ENCODE measurements around the gene ACAD8. TPM values are rescaled to one million over a fixed set of nuclear protein-coding genes. Genes with fewer than 3 reads are reported as not detected.
A peak's percentile ranks its signal among the peaks of the same experiment; 100 is the strongest.

Gene ACAD8
- total RNA-seq, 1 donor from 2014 or later, result 33.5 TPM

DNA sequence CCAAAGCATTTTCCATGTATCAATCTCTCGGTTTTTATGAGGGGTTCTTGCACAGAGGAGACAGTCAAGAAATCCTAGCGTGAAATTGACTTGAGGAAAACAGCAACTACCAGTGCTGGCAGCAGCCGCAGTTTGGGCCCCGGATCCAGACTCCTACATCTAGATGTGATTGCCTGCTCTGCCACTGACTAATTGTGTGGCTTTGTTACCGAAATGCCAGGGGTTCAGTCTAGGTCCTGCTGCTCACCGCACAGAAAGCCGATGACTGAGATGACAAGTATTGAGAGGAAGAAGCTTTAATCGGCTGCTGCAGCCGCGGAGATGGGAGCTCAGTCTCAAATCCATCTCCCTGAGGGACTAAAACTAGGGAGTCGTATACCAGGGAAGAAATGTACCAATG is 14.6 kb downstream of the ACAD8 start:
- TF ChIP-seq, protein P1, sequence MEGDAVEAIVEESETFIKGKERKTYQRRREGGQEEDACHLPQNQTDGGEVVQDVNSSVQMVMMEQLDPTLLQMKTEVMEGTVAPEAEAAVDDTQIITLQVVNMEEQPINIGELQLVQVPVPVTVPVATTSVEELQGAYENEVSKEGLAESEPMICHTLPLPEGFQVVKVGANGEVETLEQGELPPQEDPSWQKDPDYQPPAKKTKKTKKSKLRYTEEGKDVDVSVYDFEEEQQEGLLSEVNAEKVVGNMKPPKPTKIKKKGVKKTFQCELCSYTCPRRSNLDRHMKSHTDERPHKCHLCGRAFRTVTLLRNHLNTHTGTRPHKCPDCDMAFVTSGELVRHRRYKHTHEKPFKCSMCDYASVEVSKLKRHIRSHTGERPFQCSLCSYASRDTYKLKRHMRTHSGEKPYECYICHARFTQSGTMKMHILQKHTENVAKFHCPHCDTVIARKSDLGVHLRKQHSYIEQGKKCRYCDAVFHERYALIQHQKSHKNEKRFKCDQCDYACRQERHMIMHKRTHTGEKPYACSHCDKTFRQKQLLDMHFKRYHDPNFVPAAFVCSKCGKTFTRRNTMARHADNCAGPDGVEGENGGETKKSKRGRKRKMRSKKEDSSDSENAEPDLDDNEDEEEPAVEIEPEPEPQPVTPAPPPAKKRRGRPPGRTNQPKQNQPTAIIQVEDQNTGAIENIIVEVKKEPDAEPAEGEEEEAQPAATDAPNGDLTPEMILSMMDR (IDR thresholded peaks at IDR 0.05; ENCODE audit: unreplicated experiment), result no peak
- Mint-ChIP-seq H3K36me3 (ENCODE audit: low read depth, unreplicated experiment) (no peaks in the 10 kb centered on the region), H3K4me3 (ENCODE audit: unreplicated experiment) (no peak overlapping the region), H3K9me3 (ENCODE audit: unreplicated experiment) (no peaks in the 10 kb centered on the region), H3K27ac (ENCODE audit: unreplicated experiment) (no peak overlapping the region), H3K4me1 (ENCODE audit: unreplicated experiment) (peaks cover 22% of the 10 kb centered on the region), H3K27me3 (ENCODE audit: unreplicated experiment) (peaks cover 3% of the 10 kb centered on the region)
- DNase-seq (ENCODE audit: low spot score), result no peak

DNA sequence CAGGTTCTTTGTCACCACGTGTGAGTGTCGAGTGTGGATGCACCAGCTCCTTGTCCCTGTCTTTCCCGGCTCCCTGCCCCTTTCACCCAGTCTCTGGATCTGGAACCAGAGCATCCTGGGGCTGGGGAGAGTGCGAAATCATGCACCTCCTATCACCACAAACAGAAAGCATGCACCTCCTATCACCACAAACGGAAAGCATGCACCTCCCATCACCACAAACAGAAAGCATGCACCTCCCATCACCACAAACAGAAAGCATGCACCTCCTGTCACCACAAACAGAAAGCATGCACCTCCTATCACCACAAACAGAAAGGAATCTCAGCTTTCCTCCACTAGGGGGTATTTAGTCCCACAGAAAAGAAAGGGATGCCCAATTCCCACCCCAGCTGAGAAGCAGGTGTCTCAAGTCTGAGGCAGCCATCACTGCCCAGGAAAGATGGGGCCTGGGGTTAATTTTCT is 16.9 kb downstream of the ACAD8 start:
- peaks cover 31% of the 10 kb centered on the region for H3K4me1 Mint-ChIP-seq (ENCODE audit: unreplicated experiment)
- no peaks in the 10 kb centered on the region for H3K9me3 Mint-ChIP-seq (ENCODE audit: unreplicated experiment)
- H3K4me3 Mint-ChIP-seq (ENCODE audit: unreplicated experiment), result no peak overlapping the region
- no peak for DNase-seq (ENCODE audit: low spot score)
- no peak overlapping the region for H3K27ac Mint-ChIP-seq (ENCODE audit: unreplicated experiment)
- H3K27me3 Mint-ChIP-seq (ENCODE audit: unreplicated experiment), result peaks cover 6% of the 10 kb centered on the region
- H3K36me3 Mint-ChIP-seq (ENCODE audit: low read depth, unreplicated experiment), result no peaks in the 10 kb centered on the region
- TF ChIP-seq, protein P1 (IDR thresholded peaks at IDR 0.05; ENCODE audit: unreplicated experiment), result peak; percentile 37

DNA sequence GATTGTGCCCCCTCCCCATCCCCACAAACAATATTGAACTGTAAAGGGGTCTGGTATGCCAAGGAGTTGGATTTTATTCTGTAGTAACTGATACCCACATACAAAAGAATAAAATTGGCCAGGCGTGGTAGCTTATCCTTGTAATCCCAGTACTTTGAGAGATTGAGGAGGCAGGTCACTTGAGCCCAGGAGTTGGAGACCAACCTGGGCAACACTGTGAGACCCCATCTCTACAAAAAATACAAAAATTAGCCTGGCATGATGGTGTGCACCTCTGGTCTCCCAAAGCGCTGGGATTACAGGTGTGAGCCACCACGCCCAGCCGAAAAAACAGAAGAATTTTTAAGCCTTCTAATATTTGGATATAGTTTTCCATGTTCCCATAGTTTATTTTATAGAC is 18.6 kb downstream of the ACAD8 start:
- Mint-ChIP-seq H3K27me3 (ENCODE audit: unreplicated experiment) (peaks cover 11% of the 10 kb centered on the region), H3K4me1 (ENCODE audit: unreplicated experiment) (peaks cover 26% of the 10 kb centered on the region), H3K4me3 (ENCODE audit: unreplicated experiment) (no peak overlapping the region), H3K9me3 (ENCODE audit: unreplicated experiment) (no peaks in the 10 kb centered on the region), H3K36me3 (ENCODE audit: low read depth, unreplicated experiment) (no peaks in the 10 kb centered on the region), H3K27ac (ENCODE audit: unreplicated experiment) (no peak overlapping the region)
- no peak for DNase-seq (ENCODE audit: low spot score)
- TF ChIP-seq, protein P1 (IDR thresholded peaks at IDR 0.05; ENCODE audit: unreplicated experiment), result no peak

DNA sequence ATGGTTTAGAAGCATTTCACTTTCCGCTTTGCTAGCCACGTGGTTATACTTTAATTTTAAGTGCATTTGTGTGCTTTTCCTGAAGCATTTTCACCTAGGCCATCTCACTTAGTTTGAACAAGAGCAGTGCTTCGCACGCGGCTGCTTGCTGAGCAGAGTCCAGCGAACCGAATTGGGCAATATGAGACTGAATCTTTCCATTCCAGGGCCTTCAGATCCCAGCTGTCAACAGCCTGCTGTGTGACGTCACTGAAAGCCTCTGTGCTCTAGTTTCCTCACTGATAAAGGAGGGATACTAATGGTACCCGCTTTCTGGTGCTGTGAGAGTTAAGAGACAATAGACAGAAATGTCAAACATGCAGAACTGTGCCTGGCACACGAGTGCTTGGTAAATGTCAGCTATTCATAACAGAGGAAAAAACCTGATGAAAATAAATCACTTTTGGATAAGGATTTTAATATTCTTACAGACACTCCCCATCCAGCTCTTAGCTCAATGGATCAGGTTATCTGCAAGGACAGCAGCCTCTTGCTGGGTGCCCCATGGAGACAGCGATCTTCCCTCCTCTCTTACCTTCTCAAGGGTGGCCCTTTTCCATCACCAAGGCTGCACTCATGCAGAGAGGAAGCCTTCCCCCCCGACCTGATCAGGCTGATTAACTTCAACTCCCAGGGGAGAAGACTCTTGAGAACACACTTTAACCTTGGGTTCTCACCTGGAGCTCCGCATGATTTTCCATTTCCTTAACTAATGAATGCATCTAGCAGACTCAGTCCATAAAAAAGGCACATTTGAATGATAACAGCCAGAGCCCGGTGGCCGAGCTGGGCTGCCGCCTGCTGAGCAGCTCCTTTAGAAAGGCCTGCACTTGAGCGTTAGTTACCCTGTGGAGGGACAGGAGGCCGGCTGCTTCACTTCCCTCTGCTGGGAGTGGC is 19.3 kb downstream of the ACAD8 start:
- Mint-ChIP-seq H3K4me1 (ENCODE audit: unreplicated experiment) (peaks cover 27% of the 10 kb centered on the region), H3K36me3 (ENCODE audit: low read depth, unreplicated experiment) (no peaks in the 10 kb centered on the region), H3K9me3 (ENCODE audit: unreplicated experiment) (no peaks in the 10 kb centered on the region), H3K4me3 (ENCODE audit: unreplicated experiment) (no peak overlapping the region), H3K27ac (ENCODE audit: unreplicated experiment) (no peak overlapping the region), H3K27me3 (ENCODE audit: unreplicated experiment) (peaks cover 13% of the 10 kb centered on the region)
- DNase-seq (ENCODE audit: low spot score), result no peak
- TF ChIP-seq, protein P1 (IDR thresholded peaks at IDR 0.05; ENCODE audit: unreplicated experiment), result no peak

DNA sequence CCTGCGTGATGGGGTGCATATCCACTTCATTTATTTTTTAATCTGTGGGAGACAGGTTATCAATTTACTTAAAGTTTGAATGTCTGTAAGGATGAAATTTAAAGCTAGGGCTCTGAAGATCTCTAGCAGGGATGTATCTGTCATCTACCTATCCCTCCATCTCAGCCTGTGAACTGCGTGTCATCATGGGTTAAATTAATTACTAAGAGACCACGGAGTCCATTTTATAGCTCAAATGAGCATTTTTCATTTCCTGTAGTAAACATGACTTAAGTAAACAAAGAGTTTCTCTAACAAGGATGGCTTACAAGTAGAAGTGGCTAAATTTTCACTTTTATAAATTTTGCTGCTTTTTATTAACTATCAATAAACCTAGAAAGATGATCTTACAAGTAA is 19.9 kb downstream of the ACAD8 start:
- TF ChIP-seq, protein P1 (IDR thresholded peaks at IDR 0.05; ENCODE audit: unreplicated experiment), result no peak
- no peak overlapping the region for H3K27ac Mint-ChIP-seq (ENCODE audit: unreplicated experiment)
- no peaks in the 10 kb centered on the region for H3K36me3 Mint-ChIP-seq (ENCODE audit: low read depth, unreplicated experiment)
- no peaks in the 10 kb centered on the region for H3K9me3 Mint-ChIP-seq (ENCODE audit: unreplicated experiment)
- H3K4me1 Mint-ChIP-seq (ENCODE audit: unreplicated experiment), result peaks cover 20% of the 10 kb centered on the region
- DNase-seq (ENCODE audit: low spot score), result no peak
- H3K4me3 Mint-ChIP-seq (ENCODE audit: unreplicated experiment), result no peak overlapping the region
- H3K27me3 Mint-ChIP-seq (ENCODE audit: unreplicated experiment), result peaks cover 13% of the 10 kb centered on the region

Measured in endothelial cell (in vitro differentiated cells).